Measurements from ENCODE around the gene OTUD7B.
A peak's percentile ranks its signal among the peaks of the same experiment; 100 is the strongest.

The OTUD7B gene

GRCh38 chr1:149888247-149888998 lies 122.1 kb downstream of the OTUD7B start:
- Histone ChIP-seq H3K9me3 (replicated peaks; ENCODE audit: insufficient read depth, low read length) (no peaks in the 10 kb centered on the region), H2AFZ (ENCODE audit: low read length) (peak overlapping the region; percentile 54), H3K36me3 (replicated peaks; ENCODE audit: insufficient read depth, low read length) (no peaks in the 10 kb centered on the region), H4K20me1 (ENCODE audit: insufficient read depth, low read length) (no peaks in the 10 kb centered on the region), H3K9me2 (replicated peaks; ENCODE audit: insufficient read depth, low read length) (no peaks in the 10 kb centered on the region), H3K4me3 (ENCODE audit: low read length) (peak overlapping the region; percentile 64), H3K27me3 (replicated peaks; ENCODE audit: insufficient read depth, low read length) (no peaks in the 10 kb centered on the region), H3F3A (ENCODE audit: insufficient read depth, low read length) (peaks cover 55% of the 10 kb centered on the region), H3K79me2 (ENCODE audit: low read length) (no peaks in the 10 kb centered on the region), H3K9ac (ENCODE audit: low read length) (peak overlapping the region; percentile 86), H3K4me1 (ENCODE audit: low read length) (peaks cover 16% of the 10 kb centered on the region), H3K27ac (ENCODE audit: low read length) (peak overlapping the region; percentile 92), H3K4me2 (ENCODE audit: low read depth, low read length) (peak overlapping the region; percentile 80)
- TF ChIP-seq EZH2phosphoT487 (IDR thresholded peaks at IDR 0.05; ENCODE audit: low read length) (no peak), EZH2 (optimal IDR thresholded peaks at IDR 0.05; ENCODE audit: low read depth, low read length) (no peak)
- TF ChIP-seq, protein P1, sequence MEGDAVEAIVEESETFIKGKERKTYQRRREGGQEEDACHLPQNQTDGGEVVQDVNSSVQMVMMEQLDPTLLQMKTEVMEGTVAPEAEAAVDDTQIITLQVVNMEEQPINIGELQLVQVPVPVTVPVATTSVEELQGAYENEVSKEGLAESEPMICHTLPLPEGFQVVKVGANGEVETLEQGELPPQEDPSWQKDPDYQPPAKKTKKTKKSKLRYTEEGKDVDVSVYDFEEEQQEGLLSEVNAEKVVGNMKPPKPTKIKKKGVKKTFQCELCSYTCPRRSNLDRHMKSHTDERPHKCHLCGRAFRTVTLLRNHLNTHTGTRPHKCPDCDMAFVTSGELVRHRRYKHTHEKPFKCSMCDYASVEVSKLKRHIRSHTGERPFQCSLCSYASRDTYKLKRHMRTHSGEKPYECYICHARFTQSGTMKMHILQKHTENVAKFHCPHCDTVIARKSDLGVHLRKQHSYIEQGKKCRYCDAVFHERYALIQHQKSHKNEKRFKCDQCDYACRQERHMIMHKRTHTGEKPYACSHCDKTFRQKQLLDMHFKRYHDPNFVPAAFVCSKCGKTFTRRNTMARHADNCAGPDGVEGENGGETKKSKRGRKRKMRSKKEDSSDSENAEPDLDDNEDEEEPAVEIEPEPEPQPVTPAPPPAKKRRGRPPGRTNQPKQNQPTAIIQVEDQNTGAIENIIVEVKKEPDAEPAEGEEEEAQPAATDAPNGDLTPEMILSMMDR (IDR thresholded peaks at IDR 0.05; ENCODE audit: low read length) = peak; percentile 83
- peak; percentile 98 for DNase-seq
